Activated T-helper 2 cell treated with anti-CD3 and anti-CD28 coated beads, Interferon-gamma antibody, Interleukin-2, Interleukin-4, amounts not matched to agents 10 μg/mL and 5 μg/mL and 100 μg/mL, durations not matched to agents 14 hours and 24 hours and 36 hours (primary cell): ENCODE measurements around the gene CHST15. TPM values are rescaled to one million over a fixed set of nuclear protein-coding genes. Genes with fewer than 3 reads are reported as not detected.

Experiments used
- DNase-seq: peaks from one replicate; pipeline ENCODE4 v3.0.0; 2021; ENCODE audit warnings: low spot score
- H3K27ac Mint-ChIP-seq: one replicate; pipeline ENCODE4 v1.8.0; 2021; ENCODE audit warnings: mixed read lengths
- H3K27me3 Mint-ChIP-seq: one replicate; pipeline ENCODE4 v1.8.0; 2021; ENCODE audit warnings: low read depth, mixed read lengths
- H3K36me3 Mint-ChIP-seq: one replicate; pipeline ENCODE4 v1.8.0; 2021; ENCODE audit warnings: low read depth, mixed read lengths
- H3K4me1 Mint-ChIP-seq: one replicate; pipeline ENCODE4 v1.8.0; 2021; ENCODE audit warnings: low read depth, mixed read lengths
- H3K4me3 Mint-ChIP-seq: one replicate; pipeline ENCODE4 v1.8.0; 2021; ENCODE audit warnings: low read depth, mild to moderate bottlenecking, moderate library complexity, mixed read lengths
- H3K9me3 Mint-ChIP-seq: one replicate; pipeline ENCODE4 v1.8.0; 2021; ENCODE audit warnings: mixed read lengths
- intact Hi-C: fragments of 100-400 bp; cut with micrococcal nuclease; formaldehyde crosslinking; loops from one replicate; pipeline ENCODE4 v1.15.1; 2023
- total RNA-seq: library from RNA; stranded (reverse); gene quantifications from 2 replicates; pipeline ENCODE4 v1.2.3, GENCODE V29; 2022

Gene CHST15
- total RNA-seq, 1 donor from 2014 or later = not detected

DNA sequence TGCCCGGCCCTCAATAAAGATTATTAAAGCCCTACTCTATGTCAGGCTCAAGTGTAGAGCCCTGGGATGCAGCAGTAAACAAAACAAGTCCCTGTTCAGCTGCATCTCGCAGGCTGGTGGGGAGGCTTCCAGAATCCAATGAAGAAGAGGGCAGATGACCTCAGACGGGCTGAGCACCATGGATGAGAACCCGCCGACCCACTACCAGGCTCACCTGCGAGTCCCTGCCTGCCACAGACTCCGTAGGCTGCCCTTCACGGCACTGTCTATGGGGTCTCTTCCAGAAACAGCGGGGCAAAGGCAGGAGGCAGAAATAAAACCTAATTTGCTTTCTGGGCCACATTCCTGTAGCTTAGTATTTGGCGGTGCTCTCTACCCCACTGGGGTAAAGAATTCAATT lies 22.7 kb downstream of the CHST15 start:
- intact Hi-C loops = no loop called here
- no peak for DNase-seq
- Mint-ChIP-seq H3K36me3 (no peaks in the 10 kb centered on the region), H3K4me3 (no peak overlapping the region), H3K27ac (no peak overlapping the region), H3K9me3 (no peaks in the 10 kb centered on the region), H3K4me1 (no peaks in the 10 kb centered on the region), H3K27me3 (peaks cover 15% of the 10 kb centered on the region)

DNA sequence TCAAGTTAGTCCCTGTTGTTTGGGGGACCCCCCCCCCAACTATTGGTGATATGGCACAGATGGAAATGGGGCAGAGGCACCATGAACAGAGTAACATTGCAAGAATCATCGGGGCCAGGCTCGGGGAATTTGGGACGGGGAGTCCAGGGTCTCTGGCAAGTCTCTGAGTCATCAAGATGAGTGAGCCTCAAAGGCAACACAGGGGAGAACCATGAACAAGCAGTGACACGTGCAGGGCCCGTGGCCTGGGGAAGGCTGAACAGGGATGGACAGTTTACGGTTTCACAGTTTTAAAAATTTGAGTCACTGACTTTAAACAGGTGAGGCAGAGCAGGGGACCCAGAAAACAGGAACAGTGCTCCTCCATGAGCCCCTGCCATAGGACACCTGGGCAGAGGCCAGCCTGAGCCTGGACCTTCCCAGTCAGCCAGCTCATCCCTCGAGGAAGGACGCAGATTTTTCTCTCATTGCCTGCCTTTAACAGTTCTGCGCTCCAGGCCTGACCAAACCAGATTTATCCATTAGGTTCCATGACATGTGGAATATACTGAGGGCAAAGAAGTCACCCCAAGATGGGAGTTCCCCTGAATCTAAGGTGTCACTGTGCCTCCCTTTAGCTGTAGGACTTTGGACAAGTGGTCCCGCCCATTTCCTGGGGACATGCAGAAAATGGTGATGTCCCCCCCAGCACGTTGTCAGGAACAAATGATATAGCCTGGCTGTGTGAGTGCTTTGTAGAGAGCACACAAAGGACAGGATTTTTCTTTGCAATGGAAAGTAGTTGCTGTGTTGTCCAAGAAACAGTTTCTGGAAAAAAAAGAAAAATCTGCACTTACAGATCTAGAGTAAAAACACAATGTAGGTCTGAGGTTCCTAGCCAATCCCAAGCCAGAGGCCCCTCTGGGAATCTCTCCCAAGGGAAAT lies 23.8 kb downstream of the CHST15 start:
- Mint-ChIP-seq H3K27me3 (peaks cover 18% of the 10 kb centered on the region), H3K4me1 (peaks cover 5% of the 10 kb centered on the region), H3K36me3 (no peaks in the 10 kb centered on the region), H3K27ac (no peak overlapping the region), H3K4me3 (no peak overlapping the region), H3K9me3 (no peaks in the 10 kb centered on the region)
- DNase-seq = no peak
- intact Hi-C loops = no loop called here

DNA sequence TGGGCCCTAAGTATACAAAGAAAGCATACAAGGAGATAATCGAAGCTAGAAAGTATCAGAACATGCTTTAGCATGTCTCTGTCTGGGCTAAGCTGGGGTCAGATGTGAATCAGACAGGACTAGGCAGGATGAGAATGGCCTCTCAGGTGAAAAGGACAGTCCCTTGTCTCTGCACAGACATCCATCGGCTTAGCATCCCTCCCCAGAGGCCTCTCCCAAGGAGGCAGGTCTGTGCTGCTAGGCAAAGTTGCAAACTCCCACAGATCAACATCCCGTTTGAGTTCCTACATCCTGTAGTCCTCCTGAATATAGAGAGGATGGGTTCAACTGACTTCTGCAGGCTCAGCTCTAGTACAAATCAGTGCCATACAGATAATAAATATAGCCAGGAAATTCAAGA lies 24.5 kb downstream of the CHST15 start:
- Mint-ChIP-seq H3K9me3 (no peaks in the 10 kb centered on the region), H3K27me3 (peaks cover 18% of the 10 kb centered on the region), H3K4me1 (peaks cover 9% of the 10 kb centered on the region), H3K4me3 (no peak overlapping the region), H3K36me3 (no peaks in the 10 kb centered on the region), H3K27ac (no peak overlapping the region)
- intact Hi-C loops = no loop called here
- no peak for DNase-seq

DNA sequence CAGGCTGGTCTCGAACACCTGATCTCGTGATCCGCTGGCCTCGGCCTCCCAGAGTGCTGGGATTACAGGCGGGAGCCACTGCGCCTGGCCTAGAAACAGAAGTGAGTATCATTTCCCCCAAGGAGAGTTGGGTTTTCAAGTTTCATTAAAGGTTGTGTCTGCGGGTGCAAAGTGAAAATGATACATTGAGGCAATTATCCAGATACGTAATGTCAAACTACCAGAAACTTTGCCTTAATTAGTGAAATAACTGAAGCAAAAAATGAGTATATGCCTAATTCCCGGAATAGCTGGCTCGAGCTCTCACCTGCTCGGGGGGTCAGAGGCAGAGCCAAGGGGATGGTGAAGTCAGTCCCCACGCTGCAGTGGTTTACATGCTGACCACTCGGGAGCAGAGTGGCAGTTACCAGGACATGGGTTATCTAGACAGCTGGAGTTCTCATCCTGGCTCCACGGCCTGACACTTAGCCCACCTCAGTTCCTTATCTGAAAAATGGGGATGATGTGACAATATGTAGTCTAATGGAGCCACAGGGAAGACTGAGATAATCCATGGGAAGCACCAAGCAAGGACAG lies 25.5 kb downstream of the CHST15 start:
- Mint-ChIP-seq H3K9me3 (no peaks in the 10 kb centered on the region), H3K4me3 (no peak overlapping the region), H3K27me3 (peaks cover 13% of the 10 kb centered on the region), H3K27ac (no peak overlapping the region), H3K4me1 (peaks cover 11% of the 10 kb centered on the region), H3K36me3 (no peaks in the 10 kb centered on the region)
- DNase-seq = no peak
- intact Hi-C loops = no loop called here

DNA sequence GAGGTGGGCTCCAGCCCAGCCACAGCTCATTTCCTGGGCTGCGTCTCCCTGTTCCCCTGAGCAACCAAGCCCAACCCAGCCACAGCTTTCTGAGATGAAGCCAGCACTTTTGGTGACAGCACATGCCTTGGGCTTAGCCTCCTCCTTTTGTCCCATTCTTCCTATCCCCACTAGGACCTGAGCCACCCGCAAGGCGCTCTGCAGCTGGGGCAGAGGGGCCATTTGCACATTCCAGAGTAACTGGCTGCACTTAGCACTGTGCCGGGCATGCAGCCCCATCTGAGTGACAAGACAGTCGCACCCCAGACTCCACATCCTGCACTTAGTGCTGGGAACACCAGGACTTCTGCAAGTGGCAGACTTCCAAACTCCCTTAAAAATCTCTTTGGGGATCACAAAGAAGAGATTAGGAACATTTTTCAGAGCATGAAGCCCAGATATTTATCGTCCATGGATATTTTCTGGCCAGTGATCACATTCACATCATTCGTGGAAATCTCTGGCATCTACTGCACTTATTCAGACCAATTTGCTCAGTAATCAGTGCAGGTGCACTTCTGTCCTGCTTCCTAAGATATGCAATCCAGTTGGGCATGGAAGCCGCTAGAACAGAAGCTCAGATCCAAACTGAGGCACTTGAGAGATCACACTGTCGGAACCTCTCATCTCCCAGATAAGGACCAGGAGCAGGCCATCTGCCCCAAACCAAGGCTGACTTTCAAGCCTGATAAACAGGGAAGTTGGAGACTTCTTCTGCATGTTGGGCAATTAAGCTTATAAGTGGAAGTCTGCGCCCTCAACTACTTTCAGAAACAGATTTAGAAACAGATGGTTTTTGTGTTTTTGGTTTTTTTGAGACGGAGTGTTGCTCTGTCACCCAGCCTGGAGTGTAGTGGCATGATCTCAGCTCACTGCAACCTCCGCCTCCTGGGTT lies 26.4 kb downstream of the CHST15 start:
- Mint-ChIP-seq H3K4me3 (no peak overlapping the region), H3K27me3 (peaks cover 12% of the 10 kb centered on the region), H3K27ac (no peak overlapping the region), H3K4me1 (peaks cover 13% of the 10 kb centered on the region), H3K9me3 (no peaks in the 10 kb centered on the region), H3K36me3 (no peaks in the 10 kb centered on the region)
- intact Hi-C loops = no loop called here
- no peak for DNase-seq

DNA sequence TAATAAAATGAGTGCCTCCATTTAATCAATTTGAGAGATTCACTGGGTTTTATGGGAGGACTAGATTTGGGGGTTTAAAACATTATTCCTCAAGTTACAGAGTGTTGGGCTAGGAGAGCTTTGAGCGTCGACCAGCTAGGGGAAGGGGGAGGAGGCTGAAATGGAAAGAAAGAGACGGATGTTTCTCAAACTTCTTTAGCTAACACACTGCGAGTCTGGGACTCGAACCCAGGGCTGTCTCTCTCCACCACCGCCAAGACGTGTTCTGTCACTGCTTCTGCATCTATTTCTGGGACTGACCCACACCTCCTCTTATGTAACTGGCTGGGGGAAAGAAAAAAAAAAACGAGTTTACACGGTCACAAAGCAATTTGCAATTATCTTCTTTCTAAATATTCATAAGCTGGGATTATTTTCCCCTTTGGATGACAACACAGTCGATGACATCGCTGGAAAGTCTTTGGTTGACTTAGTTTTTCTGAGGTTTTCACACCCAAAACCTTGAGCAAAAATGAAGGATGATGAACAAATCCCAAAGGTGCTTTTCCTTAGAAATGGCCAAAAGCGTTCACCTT lies 27.2 kb downstream of the CHST15 start:
- intact Hi-C loops = no loop called here
- Mint-ChIP-seq H3K9me3 (no peaks in the 10 kb centered on the region), H3K4me1 (peaks cover 13% of the 10 kb centered on the region), H3K27ac (no peak overlapping the region), H3K27me3 (peaks cover 8% of the 10 kb centered on the region), H3K36me3 (no peaks in the 10 kb centered on the region), H3K4me3 (no peak overlapping the region)
- no peak for DNase-seq

DNA sequence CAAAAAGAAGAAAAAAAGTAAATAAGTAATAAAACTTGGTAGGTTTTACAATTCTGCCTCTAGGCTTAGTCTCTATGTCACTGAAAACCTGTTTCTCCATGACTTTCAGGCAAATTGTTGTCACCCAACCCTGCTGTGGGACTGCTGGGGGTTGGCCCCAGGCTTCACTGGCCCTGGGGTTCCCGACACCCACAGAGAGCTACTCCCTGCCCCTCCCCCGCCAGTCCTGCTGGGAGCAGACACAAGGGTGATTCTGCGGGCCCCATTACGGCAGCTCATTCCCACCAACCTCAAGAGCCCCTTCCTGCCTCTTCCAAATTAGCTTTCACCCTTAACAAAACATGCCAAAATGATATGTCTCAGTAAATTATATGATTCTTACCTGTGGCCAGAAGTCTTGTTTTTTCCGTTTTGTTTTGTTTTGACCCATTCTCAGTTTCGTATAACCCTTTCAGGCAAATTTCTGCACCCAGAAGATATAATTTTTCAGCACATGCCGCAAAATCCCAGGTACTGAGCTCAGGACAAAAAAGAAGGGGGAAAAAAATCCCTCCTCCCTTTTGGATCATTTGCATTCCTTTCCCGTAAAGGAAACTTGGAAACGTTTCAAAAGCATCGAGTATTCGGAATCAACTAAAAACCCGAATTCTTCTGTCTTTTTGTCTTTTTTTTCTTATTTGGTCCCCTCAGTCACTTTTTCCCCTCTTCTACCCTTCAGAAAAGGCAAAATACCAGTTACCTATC lies 27.8 kb downstream of the CHST15 start:
- no peak for DNase-seq
- peaks cover 6% of the 10 kb centered on the region for H3K27me3 Mint-ChIP-seq
- H3K27ac Mint-ChIP-seq = no peak overlapping the region
- H3K4me1 Mint-ChIP-seq = peaks cover 13% of the 10 kb centered on the region
- no peak overlapping the region for H3K4me3 Mint-ChIP-seq
- intact Hi-C loops = no loop called here
- no peaks in the 10 kb centered on the region for H3K9me3 Mint-ChIP-seq
- H3K36me3 Mint-ChIP-seq = no peaks in the 10 kb centered on the region

DNA sequence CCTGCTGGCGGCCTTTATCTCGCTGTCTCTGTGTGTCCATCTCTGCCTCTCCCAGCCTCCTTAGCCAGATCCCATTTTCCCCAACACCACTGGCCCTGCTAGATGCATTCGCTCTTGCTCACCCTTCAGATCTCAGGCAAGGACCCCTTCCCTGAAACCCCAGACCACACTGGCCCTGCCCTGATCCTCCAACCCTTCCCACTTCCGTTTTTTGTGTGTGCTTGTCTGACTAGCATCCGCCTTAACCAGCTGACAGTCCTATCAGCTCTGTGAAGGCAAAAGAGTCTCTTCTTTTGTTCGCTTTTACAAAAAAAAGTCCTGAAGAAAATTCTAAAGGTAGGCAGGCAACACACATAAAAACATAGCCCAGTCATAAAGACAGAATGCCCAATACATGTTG lies 28.7 kb downstream of the CHST15 start:
- peak overlapping the region; percentile 9 for H3K27ac Mint-ChIP-seq
- H3K9me3 Mint-ChIP-seq = no peaks in the 10 kb centered on the region
- intact Hi-C loops = no loop called here
- H3K4me3 Mint-ChIP-seq = peak overlapping the region; percentile 14
- H3K27me3 Mint-ChIP-seq = peaks cover 6% of the 10 kb centered on the region
- peaks cover 13% of the 10 kb centered on the region for H3K4me1 Mint-ChIP-seq
- no peaks in the 10 kb centered on the region for H3K36me3 Mint-ChIP-seq
- no peak for DNase-seq

DNA sequence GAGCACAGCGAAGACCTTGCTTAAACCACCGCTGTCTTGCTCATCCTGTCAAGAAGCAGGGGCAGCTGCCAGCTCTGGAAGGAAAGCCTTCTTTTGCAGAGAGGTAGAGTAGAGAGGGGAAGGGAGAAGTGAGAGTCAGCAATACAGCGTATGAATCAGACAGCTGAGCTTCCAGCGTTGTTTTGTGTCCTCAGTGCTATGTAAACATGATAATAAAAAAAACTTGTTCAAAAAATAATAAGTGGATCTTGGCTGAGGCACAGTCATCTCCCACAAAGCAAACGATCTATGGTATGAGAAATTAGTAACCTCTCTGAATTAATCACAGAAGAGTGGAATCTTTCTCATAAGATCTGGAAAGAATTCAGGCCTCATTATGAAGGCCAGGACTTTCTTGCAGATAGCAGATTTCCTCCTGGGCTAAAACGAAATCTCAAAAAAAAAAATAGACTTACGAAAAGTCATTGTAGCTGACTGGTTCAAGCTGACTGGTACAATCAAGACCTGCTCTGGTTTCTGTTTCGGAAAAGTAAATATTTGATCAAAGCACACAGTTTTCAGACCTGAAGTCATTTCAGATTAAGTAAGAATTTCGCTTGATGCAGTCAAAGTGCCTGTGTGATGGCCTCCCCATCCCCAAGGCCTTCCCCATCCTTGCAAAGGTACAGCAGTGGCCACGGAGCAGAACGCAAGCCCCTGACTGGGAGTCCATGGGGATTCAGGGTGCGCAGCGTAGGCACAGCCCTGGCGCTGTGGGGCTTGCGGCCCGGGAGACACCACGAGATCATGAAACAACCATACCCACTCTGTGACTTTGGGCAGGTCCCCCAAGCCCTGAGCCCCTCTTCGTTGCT lies 29.4 kb downstream of the CHST15 start:
- no peak overlapping the region for H3K4me3 Mint-ChIP-seq
- H3K27ac Mint-ChIP-seq = no peak overlapping the region
- H3K27me3 Mint-ChIP-seq = peaks cover 6% of the 10 kb centered on the region
- intact Hi-C loops = no loop called here
- H3K9me3 Mint-ChIP-seq = no peaks in the 10 kb centered on the region
- DNase-seq = no peak
- H3K36me3 Mint-ChIP-seq = no peaks in the 10 kb centered on the region
- peaks cover 13% of the 10 kb centered on the region for H3K4me1 Mint-ChIP-seq

DNA sequence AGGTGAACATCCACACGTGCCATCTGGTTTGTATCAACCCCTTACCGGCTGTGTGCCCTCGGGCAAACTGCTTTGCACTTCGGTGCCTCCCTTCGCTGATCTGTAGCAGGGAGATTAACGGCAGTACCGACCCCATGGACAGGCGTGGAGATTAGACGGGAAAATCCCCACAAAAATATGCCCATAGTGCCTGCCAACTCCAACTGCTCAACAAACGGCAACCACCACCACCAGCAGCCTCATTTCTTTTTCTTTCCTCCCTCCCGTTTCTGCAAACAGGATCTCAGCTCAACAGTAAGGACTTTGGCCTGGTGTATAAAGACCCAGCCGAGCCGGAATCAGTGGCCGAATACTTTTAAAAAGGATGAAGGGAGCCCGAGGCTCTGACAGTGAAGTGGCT lies 31.0 kb downstream of the CHST15 start:
- Mint-ChIP-seq H3K27me3 (peaks cover 6% of the 10 kb centered on the region), H3K27ac (no peak overlapping the region), H3K4me1 (peaks cover 13% of the 10 kb centered on the region), H3K36me3 (no peaks in the 10 kb centered on the region), H3K9me3 (no peaks in the 10 kb centered on the region), H3K4me3 (no peak overlapping the region)
- intact Hi-C loops = no loop called here
- DNase-seq = no peak

DNA sequence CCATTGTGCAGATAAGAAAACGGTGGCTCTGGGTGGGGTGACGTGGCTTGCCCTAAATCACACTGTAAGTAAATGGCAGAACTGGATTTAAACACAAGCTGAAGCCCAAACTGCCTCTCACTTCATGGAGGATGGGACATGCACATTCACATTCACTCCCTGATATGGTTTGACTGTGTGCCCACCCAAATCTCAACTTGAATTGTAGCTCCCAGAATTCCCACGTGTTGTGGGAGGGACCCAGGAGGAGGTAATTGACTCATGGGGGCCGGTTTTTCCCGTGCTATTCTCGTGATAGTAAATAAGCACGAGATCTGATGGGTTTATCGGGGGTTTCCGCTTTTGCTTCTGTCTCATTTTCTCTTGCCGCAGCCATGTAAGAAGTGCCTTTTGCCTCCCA lies 32.4 kb downstream of the CHST15 start:
- H3K9me3 Mint-ChIP-seq = no peaks in the 10 kb centered on the region
- H3K27me3 Mint-ChIP-seq = peaks cover 6% of the 10 kb centered on the region
- peaks cover 13% of the 10 kb centered on the region for H3K4me1 Mint-ChIP-seq
- no peaks in the 10 kb centered on the region for H3K36me3 Mint-ChIP-seq
- intact Hi-C loops = no loop called here
- H3K4me3 Mint-ChIP-seq = no peak overlapping the region
- no peak for DNase-seq
- no peak overlapping the region for H3K27ac Mint-ChIP-seq
